ENCODE measurements around the gene EFNA2.

GRCh38 chr19:1310853-1311180, 25.1 kb downstream of the EFNA2 start:
- TF ChIP-seq CTCF (conservative IDR thresholded peaks at IDR 0.05; ENCODE audit: low read depth, low read length), result no peak
- TF ChIP-seq EZH2phosphoT487 (IDR thresholded peaks at IDR 0.05; ENCODE audit: borderline replicate concordance, low read length), result no peak
- TF ChIP-seq EZH2 (IDR thresholded peaks at IDR 0.05; ENCODE audit: low read length, unreplicated experiment), result no peak

Data from PC-3 (cell line).